Measurements from ENCODE around the gene TRMT1L.

DNA sequence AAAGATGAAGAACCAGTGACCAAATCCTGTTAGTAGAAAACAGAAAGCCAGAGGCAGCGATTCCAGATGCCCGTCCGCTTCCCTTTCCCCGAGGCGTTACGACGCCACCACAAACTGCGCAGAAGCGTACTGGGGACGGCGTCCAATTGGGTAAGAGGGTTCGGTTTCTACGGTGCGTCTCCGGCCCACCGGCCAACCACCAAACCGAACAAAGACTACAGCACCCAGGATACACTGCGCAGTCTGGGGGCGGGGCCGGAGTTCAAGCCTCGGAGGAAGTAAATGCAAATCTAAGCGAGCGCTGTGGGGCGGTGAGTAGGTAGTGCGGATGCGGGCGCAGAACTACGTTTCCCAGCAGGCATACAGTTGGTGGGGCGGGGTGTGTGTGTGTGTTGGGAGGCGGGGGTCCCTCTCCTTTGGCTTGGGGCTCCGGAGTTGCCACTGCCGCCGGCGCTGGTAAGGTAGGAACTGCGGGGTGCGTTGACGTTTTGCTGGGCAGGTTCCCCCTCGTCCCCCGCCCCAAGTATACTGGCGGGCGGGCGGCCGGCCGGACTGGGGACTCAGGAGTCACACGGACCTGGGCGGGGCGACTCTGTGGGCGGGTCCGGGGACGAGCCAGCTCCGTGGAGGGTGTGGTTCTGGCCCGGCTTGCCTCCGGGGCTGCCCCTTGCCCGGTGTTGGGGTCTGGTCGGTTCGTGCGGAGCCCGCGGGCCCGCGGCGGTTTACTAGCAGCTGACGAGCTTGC, at the start of gene TRMT1L, which contains the start of gene SWT1:
- TF ChIP-seq, protein P1, sequence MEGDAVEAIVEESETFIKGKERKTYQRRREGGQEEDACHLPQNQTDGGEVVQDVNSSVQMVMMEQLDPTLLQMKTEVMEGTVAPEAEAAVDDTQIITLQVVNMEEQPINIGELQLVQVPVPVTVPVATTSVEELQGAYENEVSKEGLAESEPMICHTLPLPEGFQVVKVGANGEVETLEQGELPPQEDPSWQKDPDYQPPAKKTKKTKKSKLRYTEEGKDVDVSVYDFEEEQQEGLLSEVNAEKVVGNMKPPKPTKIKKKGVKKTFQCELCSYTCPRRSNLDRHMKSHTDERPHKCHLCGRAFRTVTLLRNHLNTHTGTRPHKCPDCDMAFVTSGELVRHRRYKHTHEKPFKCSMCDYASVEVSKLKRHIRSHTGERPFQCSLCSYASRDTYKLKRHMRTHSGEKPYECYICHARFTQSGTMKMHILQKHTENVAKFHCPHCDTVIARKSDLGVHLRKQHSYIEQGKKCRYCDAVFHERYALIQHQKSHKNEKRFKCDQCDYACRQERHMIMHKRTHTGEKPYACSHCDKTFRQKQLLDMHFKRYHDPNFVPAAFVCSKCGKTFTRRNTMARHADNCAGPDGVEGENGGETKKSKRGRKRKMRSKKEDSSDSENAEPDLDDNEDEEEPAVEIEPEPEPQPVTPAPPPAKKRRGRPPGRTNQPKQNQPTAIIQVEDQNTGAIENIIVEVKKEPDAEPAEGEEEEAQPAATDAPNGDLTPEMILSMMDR (IDR thresholded peaks at IDR 0.05), result no peak
- TF ChIP-seq ZFX (IDR thresholded peaks at IDR 0.05; ENCODE audit: borderline replicate concordance), result no peak

Measured in 22Rv1 (cell line).